DMS53 treated with DMSO at 0.1 percent for 48 hours (cell line): ENCODE measurements around the gene ZNF536.
"Not testable (repeated sequence)": the region's sequence is repeated elsewhere in the genome, so short reads cannot be mapped to it uniquely, and the experiment has no call there.

Experiments used
- DNase-seq: peaks from one replicate; lab custom pipeline; 2025; ENCODE audit not compliant: unreplicated experiment; lab: John Stamatoyannopoulos, UW

The ZNF536 gene

GRCh38 chr19:30341611-30342201, 30.5 kb upstream of the ZNF536 start:
- no peak for DNase-seq

GRCh38 chr19:30342901-30343300, 29.3 kb upstream of the ZNF536 start:
- no peak for DNase-seq

GRCh38 chr19:30344446-30345425, 27.4 kb upstream of the ZNF536 start:
- DNase-seq: no peak

GRCh38 chr19:30345686-30346085, 26.5 kb upstream of the ZNF536 start:
- no peak for DNase-seq

GRCh38 chr19:30346468-30346867, 25.7 kb upstream of the ZNF536 start:
- not testable (repeated sequence) for DNase-seq

- DNase-seq: no peak
Measured at GRCh38 chr19:30349131-30349730, 23.0 kb upstream of the ZNF536 start.

- DNase-seq: no peak
Measured at GRCh38 chr19:30350692-30351663, 21.2 kb upstream of the ZNF536 start.

- no peak for DNase-seq
Measured at GRCh38 chr19:30351774-30352173, 20.4 kb upstream of the ZNF536 start.

GRCh38 chr19:30353394-30353945, 18.7 kb upstream of the ZNF536 start:
- no peak for DNase-seq

- DNase-seq: no peak
Measured at GRCh38 chr19:30355586-30355985, 16.6 kb upstream of the ZNF536 start.

GRCh38 chr19:30356951-30357579, 15.1 kb upstream of the ZNF536 start:
- no peak for DNase-seq

- DNase-seq: no peak
Measured at GRCh38 chr19:30357580-30357954, 14.6 kb upstream of the ZNF536 start.

GRCh38 chr19:30358319-30358718, 13.9 kb upstream of the ZNF536 start:
- DNase-seq: no peak

GRCh38 chr19:30358821-30359580, 13.2 kb upstream of the ZNF536 start:
- DNase-seq: no peak

GRCh38 chr19:30359936-30360335, 12.2 kb upstream of the ZNF536 start:
- DNase-seq: no peak

- DNase-seq: no peak
Measured at GRCh38 chr19:30360376-30361106, 11.6 kb upstream of the ZNF536 start.

GRCh38 chr19:30361107-30361447, 11.1 kb upstream of the ZNF536 start:
- DNase-seq: no peak

- no peak for DNase-seq
Measured at GRCh38 chr19:30361721-30362120, 10.5 kb upstream of the ZNF536 start.
